Hepatocyte (in vitro differentiated cells): ENCODE results near the gene SUN2.

Source experiments
- EZH2 ChIP-seq: fragments of 200-600 bp; sonication (generic); IDR thresholded peaks from 2 replicates; pipeline ENCODE4 v1.6.1; 2016; ENCODE audit warnings: antibody characterized with exemption, mild to moderate bottlenecking, borderline replicate concordance
- EZH2phosphoT487 ChIP-seq: fragments of 200-600 bp; sonication (generic); IDR thresholded peaks from one replicate; pipeline ENCODE4 v1.6.1; 2018; ENCODE audit warnings: antibody characterized with exemption, mild to moderate bottlenecking, low read depth, moderate library complexity; ENCODE audit not compliant: unreplicated experiment, severe bottlenecking
- TF ChIP-seq, protein P1 (sequence below): fragments of 200-600 bp; sonication (generic); IDR thresholded peaks from 2 replicates; pipeline ENCODE4 v1.5.1; 2016; ENCODE audit warnings: antibody characterized with exemption, mild to moderate bottlenecking; ENCODE audit not compliant: poor library complexity

- TF ChIP-seq EZH2 (no peak), EZH2phosphoT487 (no peak)
- TF ChIP-seq, protein P1, sequence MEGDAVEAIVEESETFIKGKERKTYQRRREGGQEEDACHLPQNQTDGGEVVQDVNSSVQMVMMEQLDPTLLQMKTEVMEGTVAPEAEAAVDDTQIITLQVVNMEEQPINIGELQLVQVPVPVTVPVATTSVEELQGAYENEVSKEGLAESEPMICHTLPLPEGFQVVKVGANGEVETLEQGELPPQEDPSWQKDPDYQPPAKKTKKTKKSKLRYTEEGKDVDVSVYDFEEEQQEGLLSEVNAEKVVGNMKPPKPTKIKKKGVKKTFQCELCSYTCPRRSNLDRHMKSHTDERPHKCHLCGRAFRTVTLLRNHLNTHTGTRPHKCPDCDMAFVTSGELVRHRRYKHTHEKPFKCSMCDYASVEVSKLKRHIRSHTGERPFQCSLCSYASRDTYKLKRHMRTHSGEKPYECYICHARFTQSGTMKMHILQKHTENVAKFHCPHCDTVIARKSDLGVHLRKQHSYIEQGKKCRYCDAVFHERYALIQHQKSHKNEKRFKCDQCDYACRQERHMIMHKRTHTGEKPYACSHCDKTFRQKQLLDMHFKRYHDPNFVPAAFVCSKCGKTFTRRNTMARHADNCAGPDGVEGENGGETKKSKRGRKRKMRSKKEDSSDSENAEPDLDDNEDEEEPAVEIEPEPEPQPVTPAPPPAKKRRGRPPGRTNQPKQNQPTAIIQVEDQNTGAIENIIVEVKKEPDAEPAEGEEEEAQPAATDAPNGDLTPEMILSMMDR: no peak
Measured at GRCh38 chr22:38694049-38694448, 61.7 kb downstream of the SUN2 start.
